Memory B cell (primary cell): ENCODE measurements around the gene GNAL.
"Not testable (repeated sequence)": the region's sequence is repeated elsewhere in the genome, so short reads cannot be mapped to it uniquely, and the experiment has no call there.

Source experiments
- ATAC-seq: fragments of 150-1000 bp; cut with Tn5 transposase; 2 replicates; pipeline ENCODE4 v1.10.0; 2021; ENCODE audit warnings: low read depth, mild to moderate bottlenecking, moderate library complexity
- DNase-seq, 2 donors: peaks; one replicate each; pipeline ENCODE4 v3.0.0; 2022; ENCODE audit warnings: low spot score in 2 of 2
- H3K27ac Mint-ChIP-seq: one replicate; pipeline ENCODE4 v1.8.0; 2022; ENCODE audit warnings: mild to moderate bottlenecking, moderate library complexity, mixed read lengths
- H3K27me3 Mint-ChIP-seq: one replicate; pipeline ENCODE4 v1.8.0; 2022; ENCODE audit warnings: mixed read lengths
- H3K36me3 Mint-ChIP-seq: one replicate; pipeline ENCODE4 v1.8.0; 2022; ENCODE audit warnings: mild to moderate bottlenecking, mixed read lengths
- H3K4me1 Mint-ChIP-seq: one replicate; pipeline ENCODE4 v1.8.0; 2022; ENCODE audit warnings: mixed read lengths
- H3K4me3 Mint-ChIP-seq: one replicate; pipeline ENCODE4 v1.8.0; 2022; ENCODE audit warnings: mild to moderate bottlenecking, moderate library complexity, mixed read lengths
- H3K9me3 Mint-ChIP-seq: one replicate; pipeline ENCODE4 v1.8.0; 2022; ENCODE audit warnings: mixed read lengths

The GNAL gene

GRCh38 chr18:11851806-11852337 lies 162.8 kb downstream of the GNAL start:
- ATAC-seq (peak; percentile 6), DNase-seq (peak; percentile 28 to 42)
- H3K4me1 Mint-ChIP-seq, result peaks cover 16% of the 10 kb centered on the region
- H3K27me3 Mint-ChIP-seq, result no peaks in the 10 kb centered on the region
- H3K9me3 Mint-ChIP-seq, result no peaks in the 10 kb centered on the region
- no peaks in the 10 kb centered on the region for H3K36me3 Mint-ChIP-seq
- H3K4me3 Mint-ChIP-seq, result peak overlapping the region; percentile 100
- H3K27ac Mint-ChIP-seq, result peak overlapping the region; percentile 97

GRCh38 chr18:11854554-11854953 lies 165.5 kb downstream of the GNAL start:
- not testable (repeated sequence) for H3K36me3 Mint-ChIP-seq, ATAC-seq, H3K9me3 Mint-ChIP-seq, H3K27me3 Mint-ChIP-seq, H3K4me3 Mint-ChIP-seq, H3K27ac Mint-ChIP-seq, DNase-seq
- H3K4me1 Mint-ChIP-seq, result peaks cover 16% of the 10 kb centered on the region

GRCh38 chr18:11857177-11857887 lies 168.3 kb downstream of the GNAL start:
- Mint-ChIP-seq H3K4me1 (peaks cover 5% of the 10 kb centered on the region), H3K27ac (peak overlapping the region; percentile 24), H3K27me3 (peaks cover 2% of the 10 kb centered on the region), H3K36me3 (no peaks in the 10 kb centered on the region), H3K9me3 (no peaks in the 10 kb centered on the region), H3K4me3 (no peak overlapping the region)
- no peak for ATAC-seq
- DNase-seq, result no peak

GRCh38 chr18:11859282-11859830 lies 170.3 kb downstream of the GNAL start:
- H3K27ac Mint-ChIP-seq, result no peak overlapping the region

GRCh38 chr18:11859903-11860407 lies 170.9 kb downstream of the GNAL start:
- no peaks in the 10 kb centered on the region for H3K9me3 Mint-ChIP-seq
- peaks cover 2% of the 10 kb centered on the region for H3K27me3 Mint-ChIP-seq
- no peak overlapping the region for H3K4me3 Mint-ChIP-seq
- ATAC-seq (no peak), DNase-seq (no peak)
- H3K36me3 Mint-ChIP-seq, result no peaks in the 10 kb centered on the region
- no peak overlapping the region for H3K27ac Mint-ChIP-seq
- H3K4me1 Mint-ChIP-seq, result no peaks in the 10 kb centered on the region

More at GRCh38 chr18:11859282-11859830, 170.3 kb downstream of the GNAL start:
- ATAC-seq (no peak), DNase-seq (no peak)
- H3K27me3 Mint-ChIP-seq, result peaks cover 2% of the 10 kb centered on the region
- no peaks in the 10 kb centered on the region for H3K9me3 Mint-ChIP-seq
- H3K36me3 Mint-ChIP-seq, result no peaks in the 10 kb centered on the region
- H3K4me3 Mint-ChIP-seq, result no peak overlapping the region
- H3K4me1 Mint-ChIP-seq, result no peaks in the 10 kb centered on the region

- no peak for ATAC-seq
These were observed 171.8 kb downstream of the GNAL start for GRCh38 chr18:11860594-11861450.

DNA sequence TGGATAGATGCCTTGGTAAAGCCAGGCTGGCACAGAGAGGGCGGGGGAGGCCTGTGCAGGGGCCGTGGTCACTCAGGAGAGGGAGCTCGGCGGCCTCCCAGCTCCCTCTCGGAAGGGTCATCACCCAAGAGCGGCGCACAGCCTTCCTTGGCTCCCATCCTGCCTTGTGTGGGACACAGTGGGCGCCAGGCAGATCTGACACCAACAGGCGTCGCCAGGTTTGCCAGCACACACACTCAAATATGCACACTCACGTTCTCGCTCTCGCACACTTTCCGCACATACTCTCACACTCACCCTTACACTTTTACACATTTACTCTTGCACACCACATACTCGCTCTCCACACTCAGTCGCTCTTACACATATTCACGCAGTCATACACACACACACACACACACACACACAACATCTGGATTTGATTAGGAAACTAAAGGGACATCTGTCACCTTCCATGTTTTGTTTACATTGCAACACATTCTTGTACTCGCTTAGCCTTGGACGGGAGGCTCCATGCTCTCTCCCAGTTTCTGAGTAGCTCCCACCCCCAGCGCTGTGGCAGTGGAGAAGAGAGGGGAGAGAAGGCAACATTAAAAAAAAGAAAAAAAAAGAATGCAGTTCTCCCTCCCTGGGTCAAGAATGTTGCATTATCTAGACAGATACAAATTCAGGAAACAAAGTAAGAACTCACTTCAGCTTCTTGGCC lies 172.7 kb downstream of the GNAL start:
- DNase-seq (no peak), ATAC-seq (no peak)
- no peak overlapping the region for H3K27ac Mint-ChIP-seq

More at GRCh38 chr18:11860594-11861450, 171.8 kb downstream of the GNAL start:
- Mint-ChIP-seq H3K4me3 (no peak overlapping the region), H3K36me3 (no peaks in the 10 kb centered on the region), H3K27me3 (peaks cover 5% of the 10 kb centered on the region), H3K27ac (no peak overlapping the region), H3K9me3 (no peaks in the 10 kb centered on the region), H3K4me1 (no peaks in the 10 kb centered on the region)
- no peak for DNase-seq

GRCh38 chr18:11862468-11863137 lies 173.5 kb downstream of the GNAL start:
- H3K27ac Mint-ChIP-seq, result no peak overlapping the region
- H3K36me3 Mint-ChIP-seq, result no peaks in the 10 kb centered on the region
- ATAC-seq, result no peak
- H3K4me1 Mint-ChIP-seq, result no peaks in the 10 kb centered on the region
- no peaks in the 10 kb centered on the region for H3K9me3 Mint-ChIP-seq
- DNase-seq, result no peak
- H3K27me3 Mint-ChIP-seq, result peaks cover 6% of the 10 kb centered on the region
- no peak overlapping the region for H3K4me3 Mint-ChIP-seq

More for the DNA sequence above, 172.7 kb downstream of the GNAL start:
- Mint-ChIP-seq H3K9me3 (no peaks in the 10 kb centered on the region), H3K4me3 (no peak overlapping the region), H3K27me3 (peaks cover 6% of the 10 kb centered on the region), H3K4me1 (no peaks in the 10 kb centered on the region), H3K36me3 (no peaks in the 10 kb centered on the region)

- DNase-seq (no peak), ATAC-seq (no peak)
- no peaks in the 10 kb centered on the region for H3K36me3 Mint-ChIP-seq
- no peak overlapping the region for H3K4me3 Mint-ChIP-seq
- H3K27me3 Mint-ChIP-seq, result peaks cover 11% of the 10 kb centered on the region
- no peaks in the 10 kb centered on the region for H3K9me3 Mint-ChIP-seq
- H3K4me1 Mint-ChIP-seq, result peaks cover 4% of the 10 kb centered on the region
- H3K27ac Mint-ChIP-seq, result no peak overlapping the region
These were observed 175.4 kb downstream of the GNAL start for GRCh38 chr18:11864471-11864870.

- Mint-ChIP-seq H3K9me3 (no peaks in the 10 kb centered on the region), H3K4me3 (no peak overlapping the region), H3K36me3 (no peaks in the 10 kb centered on the region), H3K27me3 (peaks cover 11% of the 10 kb centered on the region), H3K4me1 (peaks cover 4% of the 10 kb centered on the region), H3K27ac (no peak overlapping the region)
- DNase-seq, result no peak
- no peak for ATAC-seq
These were observed 176.0 kb downstream of the GNAL start for GRCh38 chr18:11865071-11865470.

- DNase-seq (no peak), ATAC-seq (no peak)
- H3K4me3 Mint-ChIP-seq, result no peak overlapping the region
- H3K27me3 Mint-ChIP-seq, result peaks cover 11% of the 10 kb centered on the region
- H3K27ac Mint-ChIP-seq, result no peak overlapping the region
- H3K9me3 Mint-ChIP-seq, result no peaks in the 10 kb centered on the region
- peaks cover 5% of the 10 kb centered on the region for H3K4me1 Mint-ChIP-seq
- no peaks in the 10 kb centered on the region for H3K36me3 Mint-ChIP-seq
These were observed 177.3 kb downstream of the GNAL start for GRCh38 chr18:11866329-11866728.

DNA sequence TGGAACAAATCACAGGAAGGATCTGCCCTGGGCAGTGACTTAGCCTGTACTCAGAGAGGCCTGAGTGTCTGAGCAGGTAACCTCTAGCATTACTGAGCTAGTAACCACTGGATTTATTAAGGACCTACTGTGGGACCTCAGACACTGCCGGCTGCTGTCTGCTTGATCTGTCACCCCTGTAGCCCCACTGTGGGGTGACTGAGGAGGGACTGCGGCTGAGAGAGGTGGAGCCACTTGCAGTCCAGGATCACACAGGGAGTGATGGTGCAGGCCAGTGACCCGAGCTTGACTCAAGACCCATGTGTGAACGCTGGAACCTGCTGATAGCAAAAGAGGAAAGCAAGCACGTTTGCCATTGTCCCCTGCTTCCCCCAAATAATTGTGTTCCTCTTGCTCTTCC lies 177.7 kb downstream of the GNAL start:
- ATAC-seq, result no peak
- H3K9me3 Mint-ChIP-seq, result no peaks in the 10 kb centered on the region

GRCh38 chr18:11868230-11868629 lies 179.2 kb downstream of the GNAL start:
- Mint-ChIP-seq H3K27me3 (peaks cover 8% of the 10 kb centered on the region), H3K36me3 (no peaks in the 10 kb centered on the region), H3K9me3 (no peaks in the 10 kb centered on the region), H3K27ac (peak overlapping the region; percentile 45), H3K4me1 (peaks cover 9% of the 10 kb centered on the region), H3K4me3 (no peak overlapping the region)
- DNase-seq (no peak), ATAC-seq (peak; percentile 82)

More for the DNA sequence above, 177.7 kb downstream of the GNAL start:
- Mint-ChIP-seq H3K4me3 (no peak overlapping the region), H3K27me3 (peaks cover 9% of the 10 kb centered on the region), H3K27ac (no peak overlapping the region), H3K4me1 (peaks cover 6% of the 10 kb centered on the region), H3K36me3 (no peaks in the 10 kb centered on the region)
- DNase-seq, result no peak
